B cell (primary cell): Measurements from ENCODE around the gene CHTOP. TPM values are rescaled to one million over a fixed set of nuclear protein-coding genes. Genes with fewer than 3 reads are reported as not detected.

ENCODE experiments used
- ATAC-seq: fragments of 200-7000 bp; cut with Tn5 transposase; one replicate; pipeline ENCODE4 v1.10.0; 2021; ENCODE audit warnings: low read depth, mild to moderate bottlenecking, moderate number of reproducible peaks, moderate library complexity
- CTCF ChIA-PET: fragments of 350-600 bp; sonication (Branson Sonifier 250); formaldehyde crosslinking; loops from one replicate; lab custom pipeline; 2021; ENCODE audit warnings: antibody characterized with exemption, inconsistent platforms; lab: Charles Lee
- POLR2A ChIA-PET: fragments of 350-600 bp; sonication (Branson Sonifier 250); formaldehyde crosslinking; loops from one replicate; lab custom pipeline; 2021; ENCODE audit warnings: antibody characterized with exemption; lab: Charles Lee
- DNase-seq: peaks from one replicate; pipeline ENCODE4 v3.0.0; 2013
- H2AFZ ChIP-seq: 2 replicates; pipeline ENCODE4 v1.6.1; 2012; ENCODE audit warnings: mild to moderate bottlenecking, low read depth, low read length; ENCODE audit not compliant: insufficient read depth, poor library complexity, severe bottlenecking
- H3K27ac ChIP-seq, 2 donors: 1 replicate in 1 of 2; 2 replicates in 1 of 2; pipeline ENCODE4 v1.5.1; 2012 to 2013; ENCODE audit warnings: low read length in 2 of 2, mild to moderate bottlenecking in 2 of 2, moderate library complexity in 1 of 2
- H3K27me3 ChIP-seq, 4 experiments: fragments of 200-600 bp in 1 of 4; sonication (generic) in 1 of 4; replicated peaks in 1 of 4; 1 replicate in 2 of 4; 2 replicates in 2 of 4; pipeline versions ENCODE4 v1.6.1 to v1.7.0; 2013 to 2016; ENCODE audit warnings: low read length in 3 of 4, mild to moderate bottlenecking in 2 of 4, mixed read lengths in 1 of 4, moderate library complexity in 1 of 4; ENCODE audit not compliant: insufficient read depth in 4 of 4, control insufficient read depth in 3 of 4; ENCODE audit errors: control extremely low read depth in 1 of 4
- H3K36me3 ChIP-seq, 2 experiments: replicated peaks in 1 of 2; 1 replicate in 1 of 2; 2 replicates in 1 of 2; pipeline versions ENCODE4 v1.6.1 to v1.7.1; 2013; ENCODE audit warnings: low read length in 1 of 2; ENCODE audit not compliant: insufficient read depth in 2 of 2, control insufficient read depth in 1 of 2; ENCODE audit errors: control extremely low read depth in 1 of 2, extremely low read depth in 1 of 2
- H3K4me1 ChIP-seq, 2 donors: fragments of 200-600 bp in 1 of 2; sonication (generic) in 1 of 2; 1 replicate in 1 of 2; 2 replicates in 1 of 2; pipeline versions ENCODE4 v1.5.1 to v1.6.1; 2013 to 2017; ENCODE audit warnings: low read length in 2 of 2; ENCODE audit not compliant: control insufficient read depth in 2 of 2, insufficient read depth in 2 of 2
- H3K4me2 ChIP-seq: replicated peaks from 2 replicates; pipeline ENCODE3; 2012; ENCODE audit warnings: mild to moderate bottlenecking, low read depth, low read length; ENCODE audit not compliant: poor library complexity, severe bottlenecking
- H3K4me3 ChIP-seq, 5 experiments: fragments of 200-600 bp in 1 of 5; sonication (generic) in 1 of 5; 1 replicate in 3 of 5; 2 replicates in 2 of 5; pipeline versions ENCODE4 v1.5.1 to v1.7.0; 2011 to 2016; ENCODE audit warnings: low read length in 4 of 5, mild to moderate bottlenecking in 4 of 5, low read depth in 2 of 5, control low read depth in 1 of 5, moderate library complexity in 1 of 5; ENCODE audit not compliant: insufficient read depth in 1 of 5; ENCODE audit errors: control extremely low read depth in 1 of 5, extremely low read depth in 1 of 5
- H3K79me2 ChIP-seq: fragments of 200-600 bp; sonication (generic); one replicate; pipeline ENCODE4 v1.6.0; 2016; ENCODE audit warnings: low read length; ENCODE audit not compliant: control insufficient read depth, insufficient read depth
- H3K9ac ChIP-seq: fragments of 200-600 bp; sonication (generic); 2 replicates; pipeline ENCODE4 v1.6.1; 2017; ENCODE audit warnings: mild to moderate bottlenecking, low read length, moderate library complexity
- H3K9me3 ChIP-seq, 3 donors: one replicate each; pipeline versions ENCODE4 v1.6.1 to v1.7.1; 2013; ENCODE audit warnings: low read length in 2 of 3; ENCODE audit not compliant: control insufficient read depth in 2 of 3, insufficient read depth in 1 of 3; ENCODE audit errors: control extremely low read depth in 1 of 3
- H4K20me1 ChIP-seq: 2 replicates; pipeline ENCODE4 v1.6.0; 2012; ENCODE audit warnings: mild to moderate bottlenecking, low read length; ENCODE audit not compliant: insufficient read depth, control insufficient read depth, poor library complexity, severe bottlenecking
- H3K27ac Mint-ChIP-seq: one replicate; pipeline ENCODE4 v1.8.0; 2021; ENCODE audit warnings: mixed read lengths
- H3K27me3 Mint-ChIP-seq: one replicate; pipeline ENCODE4 v1.8.0; 2021; ENCODE audit warnings: mixed read lengths
- H3K4me1 Mint-ChIP-seq: one replicate; pipeline ENCODE4 v1.8.0; 2021; ENCODE audit warnings: mixed read lengths
- H3K4me3 Mint-ChIP-seq: one replicate; pipeline ENCODE4 v1.8.0; 2021; ENCODE audit warnings: mixed read lengths
- H3K9me3 Mint-ChIP-seq: one replicate; pipeline ENCODE4 v1.8.0; 2022; ENCODE audit warnings: mixed read lengths; ENCODE audit not compliant: insufficient read depth
- EZH2 ChIP-seq: IDR thresholded peaks from 2 replicates; pipeline ENCODE4 v1.6.1; 2012; ENCODE audit warnings: borderline replicate concordance, low read depth, mild to moderate bottlenecking, moderate library complexity, low read length; ENCODE audit not compliant: insufficient read depth, poor library complexity, severe bottlenecking
- WGBS: methylation state at CpG from one replicate; pipeline ENCODE4 v1.1.5; 2013; ENCODE audit warnings: missing lambda C conversion rate; ENCODE audit not compliant: insufficient coverage; 5-methylcytosine and 5-hydroxymethylcytosine counted together
- intact Hi-C: fragments of 100-400 bp; cut with micrococcal nuclease; formaldehyde crosslinking; loops from one replicate; pipeline ENCODE4 v1.10.0; 2022
- polyA plus RNA-seq: library from polyadenylated mRNA; depleted of rRNA; stranded (reverse); fragments of >200 nt; gene quantifications from 2 replicates; pipeline ENCODE4 v1.2.3, GENCODE V29; 2012
- total RNA-seq, 2 donors: library from RNA; stranded (reverse); fragments of 120-200 nt in 1 of 2; gene quantifications; 1 replicate in 1 of 2; 2 replicates in 1 of 2; pipeline versions ENCODE4 v1.2.3 to v1.2.4, GENCODE V29; 2013 to 2022
- TF ChIP-seq, protein P1 (sequence below): fragments of 200-600 bp; IDR thresholded peaks from one replicate; pipeline ENCODE4 v1.8.0; 2022; ENCODE audit warnings: antibody characterized with exemption, mild to moderate bottlenecking

Gene CHTOP
- total and polyA plus RNA-seq, 2 donors (not counting 1 experiment from before 2014, with no cell fraction given), result 87.0 to 156 TPM

DNA sequence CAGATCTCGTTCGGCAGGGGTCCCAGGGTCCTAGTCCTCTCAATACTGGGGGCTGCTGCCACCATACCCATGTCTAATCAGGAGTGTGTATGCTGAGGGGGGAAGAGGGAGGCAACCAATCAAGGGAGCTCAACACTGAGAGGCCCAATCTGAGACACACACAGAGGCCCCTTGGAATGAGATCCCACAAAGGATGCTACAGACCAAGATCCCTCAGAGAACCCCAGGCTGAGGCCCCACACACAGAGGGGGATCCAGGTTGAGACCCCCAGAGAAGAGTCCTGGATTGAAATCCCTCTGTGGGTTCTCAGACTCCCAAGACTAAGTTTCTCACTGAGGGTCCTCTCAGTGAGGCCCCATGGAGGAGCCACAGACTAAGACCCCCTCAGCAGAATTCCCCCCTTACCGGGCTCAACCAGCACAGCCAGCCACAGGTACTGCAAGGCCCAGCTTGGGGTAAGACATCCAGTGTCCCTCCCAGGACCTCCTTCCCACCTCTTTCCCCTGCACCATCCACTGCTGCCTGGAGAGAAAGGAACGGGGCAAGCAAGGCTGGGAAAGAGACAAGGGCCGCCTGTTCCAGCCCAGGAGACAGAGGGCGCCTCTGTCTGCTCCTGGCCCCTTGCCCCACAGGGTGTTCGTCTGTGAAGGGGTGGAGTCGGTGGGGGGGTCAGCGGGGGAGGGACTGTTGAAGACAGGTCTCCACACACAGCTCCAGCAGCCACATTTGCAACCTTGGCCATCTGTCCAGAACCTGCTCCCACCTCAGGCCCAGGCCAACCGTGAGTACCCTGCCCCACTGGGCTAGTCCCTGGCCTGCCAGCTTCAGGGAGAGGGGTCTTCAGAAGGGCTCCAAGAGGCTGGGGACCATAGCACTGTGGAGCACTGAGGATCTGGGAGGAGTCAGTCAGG lies 5.9 kb upstream of the CHTOP start, which contains the start of gene S100A1:
Gene S100A1, plus strand, starts transcription at position 720 of the 912 bp plus-strand sequence. CDS start 2,088 bp downstream, outside the sequence.
- H3K27ac ChIP-seq, result no peak within 1 kb of the TSS
- H3K27ac Mint-ChIP-seq, result peak within 1 kb of the TSS; percentile 46

More for the DNA sequence above, 5.9 kb upstream of the CHTOP start, which contains the start of gene S100A1:
- CTCF ChIA-PET, result interaction anchor here (0.7 to 3.4 kb wide), 4 partner anchors 14 to 117 kb away, joined by 3 to 26 read pairs (median 4); no protein-coding TSS in a partner anchor
- H2AFZ ChIP-seq, result peak within 1 kb of the TSS; percentile 70
- 75% methylated on average over 2 of the region's 10 CpGs for WGBS
- H4K20me1 ChIP-seq, result no peaks in the 10 kb centered on the region
- DNase-seq (no peak), ATAC-seq (no peak)
- POLR2A ChIA-PET, result interaction anchor here (0.6 to 1.2 kb wide), 2 partner anchors 32 to 362 kb away, joined by 4 read pairs; partner anchors contain the start of gene RPS27
- Mint-ChIP-seq H3K4me1 (peaks cover 19% of the 10 kb centered on the region), H3K27me3 (no peaks in the 10 kb centered on the region), H3K4me3 (peak within 1 kb of the TSS; percentile 49), H3K9me3 (no peaks in the 10 kb centered on the region)
- no peaks in the 10 kb centered on the region for H3K79me2 ChIP-seq
- no peak for TF ChIP-seq EZH2
- TF ChIP-seq, protein P1, sequence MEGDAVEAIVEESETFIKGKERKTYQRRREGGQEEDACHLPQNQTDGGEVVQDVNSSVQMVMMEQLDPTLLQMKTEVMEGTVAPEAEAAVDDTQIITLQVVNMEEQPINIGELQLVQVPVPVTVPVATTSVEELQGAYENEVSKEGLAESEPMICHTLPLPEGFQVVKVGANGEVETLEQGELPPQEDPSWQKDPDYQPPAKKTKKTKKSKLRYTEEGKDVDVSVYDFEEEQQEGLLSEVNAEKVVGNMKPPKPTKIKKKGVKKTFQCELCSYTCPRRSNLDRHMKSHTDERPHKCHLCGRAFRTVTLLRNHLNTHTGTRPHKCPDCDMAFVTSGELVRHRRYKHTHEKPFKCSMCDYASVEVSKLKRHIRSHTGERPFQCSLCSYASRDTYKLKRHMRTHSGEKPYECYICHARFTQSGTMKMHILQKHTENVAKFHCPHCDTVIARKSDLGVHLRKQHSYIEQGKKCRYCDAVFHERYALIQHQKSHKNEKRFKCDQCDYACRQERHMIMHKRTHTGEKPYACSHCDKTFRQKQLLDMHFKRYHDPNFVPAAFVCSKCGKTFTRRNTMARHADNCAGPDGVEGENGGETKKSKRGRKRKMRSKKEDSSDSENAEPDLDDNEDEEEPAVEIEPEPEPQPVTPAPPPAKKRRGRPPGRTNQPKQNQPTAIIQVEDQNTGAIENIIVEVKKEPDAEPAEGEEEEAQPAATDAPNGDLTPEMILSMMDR, result no peak
- H3K4me2 ChIP-seq, result peak within 1 kb of the TSS; percentile 56
- H3K9ac ChIP-seq, result peak within 1 kb of the TSS; percentile 51
- intact Hi-C loops, result no loop called here
- peaks cover 9 to 26% of the 10 kb centered on the region in 2 donors for H3K4me1 ChIP-seq
- no peaks in the 10 kb centered on the region for H3K9me3 ChIP-seq
- H3K36me3 ChIP-seq, result no peaks in the 10 kb centered on the region
- peaks cover 0 to 4% (median 0%) of the 10 kb centered on the region in 4 experiments for H3K27me3 ChIP-seq
- peak within 1 kb of the TSS in 3 of 5 experiments; percentile 19 to 44 (median 37) for H3K4me3 ChIP-seq
